OCI-LY1 (cell line): ENCODE measurements around the gene FANCC.

Experiments
- H2AFZ ChIP-seq: fragments of 200-600 bp; sonication (generic), shearing (Covaris generic); 2 replicates; pipeline ENCODE4 v1.6.0; 2014; ENCODE audit warnings: antibody characterized with exemption, mild to moderate bottlenecking, low read length
- H3F3A ChIP-seq: fragments of 200-600 bp; sonication (generic), shearing (Covaris generic); 2 replicates; pipeline ENCODE4 v1.6.0; 2014; ENCODE audit warnings: mild to moderate bottlenecking, antibody characterized with exemption, low read length, moderate library complexity; ENCODE audit not compliant: insufficient read depth
- H3K27ac ChIP-seq: fragments of 200-600 bp; sonication (generic); 2 replicates; pipeline ENCODE4 v1.5.1; 2014; ENCODE audit warnings: low read length, mixed run types, mild to moderate bottlenecking, low read depth; ENCODE audit not compliant: poor library complexity, severe bottlenecking
- H3K27me3 ChIP-seq: fragments of 200-600 bp; sonication (generic); 2 replicates; pipeline ENCODE4 v1.6.0; 2014; ENCODE audit warnings: antibody characterized with exemption, mild to moderate bottlenecking, low read length, moderate library complexity; ENCODE audit not compliant: insufficient read depth
- H3K36me3 ChIP-seq: fragments of 200-600 bp; sonication (generic); 2 replicates; pipeline ENCODE4 v1.6.1; 2014; ENCODE audit warnings: mild to moderate bottlenecking, antibody characterized with exemption, low read length, moderate library complexity, mixed read lengths; ENCODE audit not compliant: insufficient read depth
- H3K4me1 ChIP-seq: fragments of 200-600 bp; sonication (generic); 2 replicates; pipeline ENCODE4 v1.5.1; 2014; ENCODE audit warnings: mild to moderate bottlenecking, low read length, moderate library complexity; ENCODE audit not compliant: insufficient read depth, severe bottlenecking
- H3K4me2 ChIP-seq: fragments of 200-600 bp; sonication (generic), shearing (Covaris generic); 2 replicates; pipeline ENCODE4 v1.6.1; 2014; ENCODE audit warnings: low read length
- H3K4me3 ChIP-seq: fragments of 200-600 bp; sonication (generic); 2 replicates; pipeline ENCODE4 v1.5.1; 2014; ENCODE audit warnings: low read length, low read depth, mild to moderate bottlenecking, mixed read lengths; ENCODE audit not compliant: poor library complexity, severe bottlenecking
- H3K79me2 ChIP-seq: fragments of 200-600 bp; shearing (Covaris generic); 2 replicates; pipeline ENCODE4 v1.6.1; 2016; ENCODE audit warnings: mixed run types, low read length, mixed read lengths; ENCODE audit not compliant: insufficient read depth
- H3K9ac ChIP-seq: fragments of 200-600 bp; sonication (generic), shearing (Covaris generic); 2 replicates; pipeline ENCODE4 v1.6.1; 2014; ENCODE audit warnings: mild to moderate bottlenecking, low read length, mixed read lengths
- H3K9me2 ChIP-seq: fragments of 200-600 bp; sonication (generic), shearing (Covaris generic); 2 replicates; pipeline ENCODE4 v1.6.1; 2014; ENCODE audit warnings: low read depth, mild to moderate bottlenecking, low read length, mixed read lengths
- H3K9me3 ChIP-seq: fragments of 200-600 bp; shearing (Covaris generic); 2 replicates; pipeline ENCODE4 v1.6.1; 2014; ENCODE audit warnings: low read length, mixed read lengths
- H4K20me1 ChIP-seq: fragments of 200-600 bp; sonication (generic), shearing (Covaris generic); 2 replicates; pipeline ENCODE4 v1.6.0; 2016; ENCODE audit warnings: mild to moderate bottlenecking, low read length; ENCODE audit not compliant: insufficient read depth
- CTCF ChIP-seq: fragments of 200-600 bp; sonication (generic), shearing (Covaris generic); IDR thresholded peaks from 2 replicates; pipeline ENCODE4 v1.5.1; 2017; ENCODE audit warnings: mild to moderate bottlenecking, antibody characterized with exemption, low read length, moderate library complexity, mixed read lengths
- EZH2 ChIP-seq: fragments of 200-600 bp; sonication (generic), shearing (Covaris generic); IDR thresholded peaks from 2 replicates; pipeline ENCODE4 v1.8.0; 2017; ENCODE audit warnings: borderline replicate concordance, mixed run types, mild to moderate bottlenecking, antibody characterized with exemption, low read length, moderate library complexity, mixed read lengths

The FANCC gene

GRCh38 chr9:95286151-95286550, 31.4 kb downstream of the FANCC start:
- TF ChIP-seq CTCF (no peak), EZH2 (no peak)
- H3K27me3 ChIP-seq, result no peaks in the 10 kb centered on the region
- H2AFZ ChIP-seq, result no peak overlapping the region
- no peak overlapping the region for H3K4me2 ChIP-seq
- no peaks in the 10 kb centered on the region for H4K20me1 ChIP-seq
- H3K4me1 ChIP-seq, result no peaks in the 10 kb centered on the region
- no peaks in the 10 kb centered on the region for H3K79me2 ChIP-seq
- no peak overlapping the region for H3K4me3 ChIP-seq
- no peak overlapping the region for H3K9ac ChIP-seq
- H3F3A ChIP-seq, result no peaks in the 10 kb centered on the region
- no peaks in the 10 kb centered on the region for H3K9me2 ChIP-seq
- no peak overlapping the region for H3K27ac ChIP-seq
- H3K9me3 ChIP-seq, result no peaks in the 10 kb centered on the region
- no peaks in the 10 kb centered on the region; the same call in 1 of the 2 replicates for H3K36me3 ChIP-seq

- no peak overlapping the region for H3K9ac ChIP-seq
- H3K79me2 ChIP-seq, result no peaks in the 10 kb centered on the region
- peaks cover 6% of the 10 kb centered on the region for H3K9me3 ChIP-seq
- no peaks in the 10 kb centered on the region for H3K4me1 ChIP-seq
- no peaks in the 10 kb centered on the region for H3K9me2 ChIP-seq
- no peaks in the 10 kb centered on the region; the same call in 1 of the 2 replicates for H3K36me3 ChIP-seq
- no peak overlapping the region for H2AFZ ChIP-seq
- H4K20me1 ChIP-seq, result no peaks in the 10 kb centered on the region
- H3K27me3 ChIP-seq, result no peaks in the 10 kb centered on the region
- H3K4me3 ChIP-seq, result no peak overlapping the region
- no peak overlapping the region for H3K27ac ChIP-seq
- no peak for TF ChIP-seq EZH2
- TF ChIP-seq CTCF, result no peak
- H3K4me2 ChIP-seq, result no peak overlapping the region
- H3F3A ChIP-seq, result no peaks in the 10 kb centered on the region
These were observed 32.2 kb downstream of the FANCC start for GRCh38 chr9:95285307-95285706.

GRCh38 chr9:95284162-95285080, 33.1 kb downstream of the FANCC start:
- Histone ChIP-seq H3K9me2 (no peaks in the 10 kb centered on the region), H3F3A (no peaks in the 10 kb centered on the region), H3K79me2 (no peaks in the 10 kb centered on the region), H3K4me1 (no peaks in the 10 kb centered on the region), H3K9me3 (peaks cover 6% of the 10 kb centered on the region), H3K27ac (no peak overlapping the region), H3K9ac (no peak overlapping the region), H4K20me1 (no peaks in the 10 kb centered on the region), H3K4me2 (no peak overlapping the region), H3K36me3 (no peaks in the 10 kb centered on the region; the same call in 1 of the 2 replicates), H3K4me3 (no peak overlapping the region), H3K27me3 (no peaks in the 10 kb centered on the region), H2AFZ (no peak overlapping the region)
- TF ChIP-seq CTCF (no peak), EZH2 (no peak)
